Natural killer cell treated with Interleukin-12 subunit alpha and Interleukin-12 subunit beta and Interleukin-15 and Interleukin-18, amount 100 ng/mL, for 72 hours (primary cell): Measurements from ENCODE around the gene SFTPB. TPM values are rescaled to one million over a fixed set of nuclear protein-coding genes. Genes with fewer than 3 reads are reported as not detected.

Source experiments
- ATAC-seq, 2 donors: fragments of 150-1000 bp; cut with Tn5 transposase in 1 of 2; sonication (Bioruptor Pico), chemical (Tn5 transposase) in 1 of 2; 2 replicates each; pipeline ENCODE4 v1.10.0; 2021
- DNase-seq: peaks from one replicate; pipeline ENCODE4 v3.0.0; 2022; ENCODE audit warnings: low spot score
- H3K27ac Mint-ChIP-seq, 2 donors: 1 replicate in 1 of 2; 2 replicates in 1 of 2; pipeline ENCODE4 v1.8.0; 2022; ENCODE audit warnings: mixed read lengths in 2 of 2, mild to moderate bottlenecking in 1 of 2, moderate library complexity in 1 of 2
- H3K27me3 Mint-ChIP-seq, 2 donors: 1 replicate in 1 of 2; 2 replicates in 1 of 2; pipeline ENCODE4 v1.8.0; 2022; ENCODE audit warnings: mixed read lengths in 2 of 2
- H3K36me3 Mint-ChIP-seq: one replicate; pipeline ENCODE4 v1.8.0; 2022; ENCODE audit warnings: mixed read lengths
- H3K4me1 Mint-ChIP-seq, 2 donors: 1 replicate in 1 of 2; 2 replicates in 1 of 2; pipeline ENCODE4 v1.8.0; 2022; ENCODE audit warnings: low read depth in 2 of 2, mixed read lengths in 2 of 2, mild to moderate bottlenecking in 1 of 2
- H3K4me3 Mint-ChIP-seq: one replicate; pipeline ENCODE4 v1.8.0; 2022; ENCODE audit warnings: mixed read lengths
- H3K9me3 Mint-ChIP-seq: 2 replicates; pipeline ENCODE4 v1.8.0; 2022; ENCODE audit warnings: mixed read lengths
- total RNA-seq, 2 donors: library from RNA; stranded (reverse); gene quantifications; one replicate each; pipeline ENCODE4 v1.2.3, GENCODE V29; 2022

SFTPB gene
- total RNA-seq, 2 donors from 2014 or later: not detected

DNA sequence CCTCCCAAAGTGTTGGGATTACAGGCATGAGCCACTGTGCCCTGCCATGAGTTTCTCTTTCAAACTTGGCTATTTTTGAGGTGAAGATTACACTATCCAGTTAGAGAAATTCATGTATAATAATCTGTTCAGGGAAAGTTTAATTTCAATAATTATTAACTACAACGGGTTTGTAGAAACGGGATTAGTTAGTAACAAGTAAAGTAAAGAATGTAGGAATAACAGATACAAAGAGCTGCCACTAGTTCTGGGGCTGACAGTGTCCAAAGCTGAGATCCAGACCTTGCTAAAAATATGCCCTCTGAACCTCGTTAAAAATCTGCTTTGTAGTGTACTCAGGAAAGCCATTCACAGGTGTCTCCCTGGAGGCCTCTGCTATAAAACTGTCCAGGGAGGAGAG is 16.9 kb downstream of the SFTPB start:
- Mint-ChIP-seq H3K4me1 (peaks cover 4 to 8% of the 10 kb centered on the region in 2 donors), H3K27me3 (no peaks in the 10 kb centered on the region), H3K9me3 (no peaks in the 10 kb centered on the region), H3K4me3 (no peak overlapping the region), H3K27ac (no peak overlapping the region), H3K36me3 (peaks cover 36% of the 10 kb centered on the region)
- ATAC-seq: no peak
- no peak for DNase-seq

DNA sequence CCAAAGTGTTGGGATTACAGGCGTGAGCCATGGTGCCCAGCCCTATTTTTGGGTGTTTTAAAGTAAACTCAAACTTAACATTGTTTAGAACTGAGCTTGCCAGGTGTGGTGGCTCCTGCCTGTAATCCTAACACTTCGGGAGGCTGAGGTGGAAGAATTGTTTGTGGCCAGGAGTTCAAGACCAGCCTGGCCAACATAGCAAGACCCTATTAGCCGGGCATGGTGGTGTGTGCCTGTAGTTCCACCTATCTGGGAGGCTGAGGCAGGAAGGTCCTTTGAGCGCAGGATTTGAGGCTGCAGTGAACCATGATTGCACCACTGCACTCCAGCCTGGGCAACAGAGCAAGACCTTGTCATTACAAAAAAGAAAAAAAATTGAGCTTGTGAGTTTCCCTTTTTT is 17.5 kb downstream of the SFTPB start:
- peaks cover 41% of the 10 kb centered on the region for H3K36me3 Mint-ChIP-seq
- H3K27me3 Mint-ChIP-seq: no peaks in the 10 kb centered on the region
- ATAC-seq (no peak), DNase-seq (no peak)
- no peak overlapping the region for H3K27ac Mint-ChIP-seq
- H3K4me1 Mint-ChIP-seq: peaks cover 4 to 5% of the 10 kb centered on the region in 2 donors
- H3K4me3 Mint-ChIP-seq: no peak overlapping the region
- H3K9me3 Mint-ChIP-seq: no peaks in the 10 kb centered on the region

DNA sequence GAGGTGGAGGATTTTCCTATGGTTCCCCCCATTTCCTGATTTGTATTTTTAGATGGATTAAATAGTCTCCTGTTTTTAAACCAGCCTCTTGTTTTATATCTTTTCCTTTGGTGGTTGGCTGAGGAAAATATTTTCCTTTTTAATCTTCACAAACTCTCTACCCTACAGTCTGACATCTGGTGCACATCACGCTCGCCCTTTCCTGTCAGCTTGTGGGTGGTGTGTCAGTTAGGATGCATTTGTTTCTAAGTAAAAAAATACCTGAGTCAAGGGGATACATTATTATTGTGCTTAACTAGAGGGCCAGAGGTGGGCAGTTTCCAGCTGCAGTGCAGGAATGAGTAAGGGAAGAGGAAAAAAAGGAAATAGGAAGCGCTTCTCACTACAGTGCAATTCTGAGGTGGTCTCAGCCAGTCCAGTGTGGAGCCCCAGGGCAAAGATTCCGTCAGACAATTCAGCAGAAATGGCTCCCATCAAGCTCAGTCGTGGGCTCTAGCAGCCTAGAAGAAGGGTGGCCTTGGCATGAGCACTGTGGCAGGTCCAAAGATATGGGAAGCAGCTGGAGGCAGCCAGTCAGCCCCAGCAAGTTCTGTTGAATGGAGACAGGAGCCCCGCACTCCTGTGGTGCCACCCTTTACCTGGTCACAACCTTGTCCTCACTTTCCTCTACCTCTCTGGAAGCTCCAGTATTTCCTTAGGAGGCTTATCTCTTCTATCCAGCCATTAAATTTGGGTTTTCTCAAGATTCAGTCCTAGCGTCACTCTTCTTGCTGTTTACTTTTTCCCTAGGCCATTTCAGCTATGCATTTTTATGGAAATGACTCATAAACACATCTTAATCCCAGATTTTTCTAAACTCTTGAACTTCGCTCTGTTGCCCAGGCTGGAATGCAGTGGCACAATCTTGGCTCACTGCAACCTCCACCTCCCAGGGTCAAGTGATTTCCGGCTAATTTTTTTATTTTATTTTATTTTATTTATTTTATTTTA is 18.5 kb downstream of the SFTPB start:
- no peaks in the 10 kb centered on the region for H3K27me3 Mint-ChIP-seq
- H3K4me1 Mint-ChIP-seq: peaks cover 4 to 5% of the 10 kb centered on the region in 2 donors
- H3K9me3 Mint-ChIP-seq: no peaks in the 10 kb centered on the region
- H3K27ac Mint-ChIP-seq: peak overlapping the region in 1 of 2 donors; percentile 4
- ATAC-seq: no peak
- no peak for DNase-seq
- no peak overlapping the region for H3K4me3 Mint-ChIP-seq
- peaks cover 41% of the 10 kb centered on the region for H3K36me3 Mint-ChIP-seq

DNA sequence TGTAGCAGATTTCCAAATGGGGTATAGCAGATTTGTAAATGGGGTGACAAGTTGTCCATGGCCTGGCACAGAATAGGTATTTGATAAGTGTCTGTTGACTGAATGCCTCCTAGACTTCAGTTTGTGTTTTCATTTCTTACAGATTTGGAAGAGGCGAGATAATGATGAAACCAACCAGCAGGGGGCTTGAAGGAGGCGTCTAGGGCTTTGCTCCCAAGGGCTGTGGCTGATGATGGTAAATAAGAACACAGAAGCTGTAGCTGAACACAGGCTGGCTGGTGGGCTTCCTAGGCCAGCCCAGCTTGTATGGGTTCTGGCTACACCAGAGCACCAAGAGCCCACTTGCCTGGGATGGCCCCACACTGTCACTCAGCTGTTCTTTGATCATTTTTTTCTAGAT is 19.4 kb downstream of the SFTPB start:
- H3K27me3 Mint-ChIP-seq: no peaks in the 10 kb centered on the region
- H3K36me3 Mint-ChIP-seq: peaks cover 37% of the 10 kb centered on the region
- DNase-seq (no peak), ATAC-seq (no peak)
- no peak overlapping the region for H3K4me3 Mint-ChIP-seq
- no peaks in the 10 kb centered on the region for H3K9me3 Mint-ChIP-seq
- H3K4me1 Mint-ChIP-seq: peaks cover 4 to 5% of the 10 kb centered on the region in 2 donors
- peak overlapping the region in 1 of 2 donors; percentile 4 for H3K27ac Mint-ChIP-seq

DNA sequence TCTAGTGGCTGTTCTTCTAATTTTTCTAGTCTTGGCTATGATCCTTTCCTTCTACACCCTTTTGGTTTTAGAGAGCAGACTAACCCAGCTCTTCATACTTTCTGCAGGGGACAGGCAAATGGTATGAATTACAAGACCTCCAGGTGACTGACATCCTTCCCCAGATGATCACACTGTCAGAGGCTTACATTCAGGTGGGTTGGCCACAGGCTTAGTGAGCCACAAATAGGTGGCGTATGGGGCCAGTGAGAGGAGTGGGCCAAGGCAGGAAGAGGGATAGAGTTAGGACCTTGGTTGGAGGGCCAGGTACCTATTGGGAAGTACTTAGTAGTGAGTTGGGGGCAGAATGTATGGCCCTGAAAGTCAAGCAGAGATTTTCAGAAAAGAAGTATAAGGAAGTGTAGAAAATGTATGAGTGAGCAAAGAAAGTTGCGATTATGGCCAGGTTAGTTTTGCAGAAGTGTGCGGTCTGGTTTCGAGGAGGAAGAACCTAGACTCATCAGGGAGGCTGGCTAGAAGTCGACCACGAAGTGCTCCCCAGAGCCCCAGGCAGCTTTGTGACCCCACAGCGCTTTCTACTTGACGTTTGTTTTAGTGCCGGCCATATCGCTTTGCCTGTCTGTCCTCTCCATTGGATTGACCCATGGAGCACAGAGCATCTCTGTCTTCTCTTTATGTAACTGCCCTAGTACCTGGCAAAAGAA is 20.0 kb downstream of the SFTPB start:
- no peak for ATAC-seq
- DNase-seq: no peak
- no peaks in the 10 kb centered on the region for H3K9me3 Mint-ChIP-seq
- H3K4me3 Mint-ChIP-seq: no peak overlapping the region
- H3K4me1 Mint-ChIP-seq: peaks cover 4 to 5% of the 10 kb centered on the region in 2 donors
- H3K27ac Mint-ChIP-seq: peak overlapping the region in 1 of 2 donors; percentile 4
- peaks cover 32% of the 10 kb centered on the region for H3K36me3 Mint-ChIP-seq
- H3K27me3 Mint-ChIP-seq: no peaks in the 10 kb centered on the region

DNA sequence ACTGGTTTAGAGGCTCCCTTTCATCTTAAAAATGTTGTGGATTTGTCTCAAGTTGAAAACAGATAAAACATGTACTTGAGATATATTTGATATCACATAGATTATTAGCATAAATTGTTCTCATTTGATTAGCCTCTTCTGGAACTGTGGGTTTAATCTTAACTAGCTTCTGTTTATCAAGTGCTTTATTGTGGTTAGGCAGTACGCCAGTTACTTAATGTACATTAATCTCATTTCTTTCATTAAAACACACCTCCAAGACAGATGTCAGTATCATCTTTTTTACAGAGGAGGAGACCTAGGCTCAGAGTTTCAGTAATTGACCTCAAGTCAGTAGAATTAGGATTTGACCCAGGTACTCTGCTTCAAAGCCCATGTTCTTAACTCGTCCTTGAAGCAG is 21.8 kb downstream of the SFTPB start:
- ATAC-seq: no peak
- no peak overlapping the region for H3K4me3 Mint-ChIP-seq
- no peak overlapping the region for H3K27ac Mint-ChIP-seq
- DNase-seq: no peak
- H3K36me3 Mint-ChIP-seq: peaks cover 45% of the 10 kb centered on the region
- no peaks in the 10 kb centered on the region for H3K9me3 Mint-ChIP-seq
- H3K4me1 Mint-ChIP-seq: peaks cover 5 to 11% of the 10 kb centered on the region in 2 donors
- H3K27me3 Mint-ChIP-seq: no peaks in the 10 kb centered on the region

DNA sequence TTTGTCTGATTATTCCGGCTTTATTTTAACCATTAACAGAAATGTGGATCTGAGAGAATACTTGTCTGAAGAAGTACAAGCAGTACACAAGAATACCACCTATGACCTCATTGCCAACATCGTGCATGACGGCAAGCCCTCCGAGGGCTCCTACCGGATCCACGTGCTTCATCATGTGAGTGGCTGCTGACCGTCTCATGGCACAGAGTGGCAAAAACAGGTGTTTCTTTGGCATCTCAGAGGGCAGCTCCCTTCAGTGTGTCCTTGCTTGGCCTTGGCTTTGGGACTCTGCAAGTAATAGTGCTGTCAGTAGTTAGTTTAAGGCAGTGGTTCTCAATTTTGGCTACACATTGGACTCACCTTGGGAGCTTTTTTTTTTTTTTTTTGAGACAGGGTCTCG is 23.1 kb downstream of the SFTPB start:
- DNase-seq (no peak), ATAC-seq (no peak)
- no peaks in the 10 kb centered on the region for H3K27me3 Mint-ChIP-seq
- H3K9me3 Mint-ChIP-seq: no peaks in the 10 kb centered on the region
- peaks cover 5 to 11% of the 10 kb centered on the region in 2 donors for H3K4me1 Mint-ChIP-seq
- no peak overlapping the region for H3K27ac Mint-ChIP-seq
- peaks cover 50% of the 10 kb centered on the region for H3K36me3 Mint-ChIP-seq
- no peak overlapping the region for H3K4me3 Mint-ChIP-seq

DNA sequence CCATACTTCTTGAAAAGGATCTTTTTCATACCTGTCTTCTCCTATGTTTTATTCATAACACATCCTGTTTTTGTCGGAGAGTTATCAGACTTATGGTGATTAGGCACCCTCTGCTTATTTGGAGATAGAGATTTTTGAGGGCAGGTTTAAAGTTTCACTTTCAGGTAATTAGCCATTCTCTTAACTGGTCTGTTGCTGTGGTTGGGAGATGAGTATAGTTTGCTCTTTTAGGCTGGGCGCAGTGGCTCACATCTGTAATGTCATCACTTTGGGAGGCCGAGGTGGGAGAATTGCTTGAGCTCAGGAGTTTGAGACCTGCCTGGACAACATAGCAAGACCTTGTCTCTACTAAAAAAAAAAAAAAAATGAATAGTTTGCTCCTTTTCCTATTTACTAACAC is 25.3 kb downstream of the SFTPB start:
- peak in 1 of 2 donors; percentile 70 for ATAC-seq
- Mint-ChIP-seq H3K4me1 (peaks cover under 1 to 8% of the 10 kb centered on the region in 2 donors), H3K4me3 (no peak overlapping the region)

DNA sequence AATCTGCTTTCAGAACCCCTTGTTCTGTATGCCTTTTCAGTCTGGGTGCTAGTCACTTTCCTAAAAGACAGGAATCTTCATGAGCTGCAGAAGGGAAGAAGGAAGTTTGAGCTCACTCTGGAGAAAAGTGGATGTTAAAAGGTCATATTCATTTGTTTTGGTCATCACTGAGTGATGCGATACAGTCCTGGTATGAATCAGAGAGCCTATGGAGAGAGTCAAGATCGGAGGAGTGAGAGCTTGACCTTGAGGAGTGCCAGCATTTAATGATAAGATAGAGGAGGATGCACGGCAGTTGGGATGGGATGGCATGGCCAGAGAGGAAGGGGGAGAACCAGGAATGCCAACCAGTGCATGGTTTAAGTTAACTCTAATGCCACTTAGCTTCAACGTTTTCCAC is 32.4 kb downstream of the SFTPB start:
- ATAC-seq: no peak
- Mint-ChIP-seq H3K4me1 (peaks cover 8 to 19% of the 10 kb centered on the region in 2 donors), H3K27me3 (no peaks in the 10 kb centered on the region), H3K4me3 (no peak overlapping the region), H3K36me3 (peaks cover 29% of the 10 kb centered on the region), H3K9me3 (no peaks in the 10 kb centered on the region), H3K27ac (no peak overlapping the region)
- no peak for DNase-seq

More for the DNA sequence above, 25.3 kb downstream of the SFTPB start:
- DNase-seq: no peak
- Mint-ChIP-seq H3K9me3 (no peaks in the 10 kb centered on the region), H3K36me3 (peaks cover 31% of the 10 kb centered on the region), H3K27ac (peak overlapping the region in 1 of 2 donors; percentile 32), H3K27me3 (no peaks in the 10 kb centered on the region)

DNA sequence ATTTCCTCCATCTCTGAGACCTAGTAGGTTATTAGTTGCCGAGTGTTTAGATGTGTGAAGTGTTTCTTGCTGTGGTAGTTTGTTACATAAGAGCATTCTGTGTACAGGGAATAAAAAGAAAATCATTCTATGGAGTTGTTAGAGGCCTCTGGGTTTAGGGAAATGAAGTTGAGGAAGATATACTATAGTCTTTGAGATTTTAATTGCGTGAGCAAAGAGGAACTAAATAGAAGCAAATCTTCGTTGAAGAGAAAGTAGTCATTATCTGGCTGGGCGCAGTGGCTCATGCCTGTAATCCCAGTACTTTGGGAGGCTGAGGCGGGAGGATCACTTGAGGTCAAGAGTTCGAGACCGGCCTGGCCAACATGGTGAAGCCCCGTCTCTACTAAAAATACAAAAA is 33.0 kb downstream of the SFTPB start:
- H3K4me3 Mint-ChIP-seq: no peak overlapping the region
- no peaks in the 10 kb centered on the region for H3K9me3 Mint-ChIP-seq
- H3K27me3 Mint-ChIP-seq: no peaks in the 10 kb centered on the region
- peaks cover 8 to 19% of the 10 kb centered on the region in 2 donors for H3K4me1 Mint-ChIP-seq
- no peak for DNase-seq
- H3K36me3 Mint-ChIP-seq: peaks cover 29% of the 10 kb centered on the region
- no peak for ATAC-seq
- H3K27ac Mint-ChIP-seq: peak overlapping the region; percentile 2 to 32

DNA sequence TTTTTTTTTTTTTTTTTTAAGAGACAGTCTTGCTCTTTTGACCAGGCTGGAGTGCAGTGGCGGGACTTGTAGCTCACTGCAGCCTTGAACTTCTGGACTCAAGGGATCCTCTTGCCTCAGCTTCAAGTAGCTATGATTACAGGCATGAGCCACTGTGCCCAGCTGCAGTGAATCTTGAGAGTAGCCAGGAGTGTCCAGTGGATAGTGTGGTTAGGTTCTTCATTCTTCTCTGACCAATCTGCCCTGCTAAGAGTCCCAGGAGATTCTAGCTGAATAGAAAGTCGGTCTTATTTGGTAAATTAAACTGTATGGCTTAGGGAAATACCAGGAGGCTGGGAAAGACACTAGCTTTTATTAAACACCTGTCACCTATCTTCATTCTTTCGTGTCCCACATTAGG is 36.7 kb downstream of the SFTPB start:
- no peaks in the 10 kb centered on the region for H3K27me3 Mint-ChIP-seq
- no peak for DNase-seq
- H3K27ac Mint-ChIP-seq: no peak overlapping the region
- no peak overlapping the region for H3K4me3 Mint-ChIP-seq
- no peak for ATAC-seq
- H3K36me3 Mint-ChIP-seq: peaks cover 29% of the 10 kb centered on the region
- H3K4me1 Mint-ChIP-seq: peaks cover 20 to 21% of the 10 kb centered on the region in 2 donors
- H3K9me3 Mint-ChIP-seq: no peaks in the 10 kb centered on the region

DNA sequence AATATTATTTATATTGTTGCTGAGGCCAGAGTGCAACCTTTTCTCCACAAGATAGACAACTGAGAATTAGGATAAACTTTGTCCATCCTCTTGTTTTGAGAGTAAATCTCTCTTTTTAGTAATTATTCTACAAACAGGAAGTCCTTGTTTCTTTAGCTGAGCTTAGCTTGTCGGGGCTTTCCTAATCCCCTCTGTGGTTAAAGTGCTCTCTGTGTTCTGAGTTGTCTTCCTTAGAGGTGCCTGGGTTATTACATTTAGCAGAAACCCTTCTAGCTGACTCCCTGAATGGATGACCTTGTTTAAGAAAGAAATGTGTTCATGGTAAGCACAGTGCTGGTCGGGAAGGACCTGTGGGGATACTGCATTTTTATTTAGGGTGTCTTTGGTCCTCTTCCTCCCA is 39.3 kb downstream of the SFTPB start:
- Mint-ChIP-seq H3K36me3 (peaks cover 30% of the 10 kb centered on the region), H3K4me1 (peaks cover 13 to 15% of the 10 kb centered on the region in 2 donors), H3K27ac (peak overlapping the region; percentile 71 to 86), H3K27me3 (no peaks in the 10 kb centered on the region), H3K4me3 (peak overlapping the region; percentile 55), H3K9me3 (no peaks in the 10 kb centered on the region)
- peak; percentile 83 to 93 for ATAC-seq
- no peak for DNase-seq

DNA sequence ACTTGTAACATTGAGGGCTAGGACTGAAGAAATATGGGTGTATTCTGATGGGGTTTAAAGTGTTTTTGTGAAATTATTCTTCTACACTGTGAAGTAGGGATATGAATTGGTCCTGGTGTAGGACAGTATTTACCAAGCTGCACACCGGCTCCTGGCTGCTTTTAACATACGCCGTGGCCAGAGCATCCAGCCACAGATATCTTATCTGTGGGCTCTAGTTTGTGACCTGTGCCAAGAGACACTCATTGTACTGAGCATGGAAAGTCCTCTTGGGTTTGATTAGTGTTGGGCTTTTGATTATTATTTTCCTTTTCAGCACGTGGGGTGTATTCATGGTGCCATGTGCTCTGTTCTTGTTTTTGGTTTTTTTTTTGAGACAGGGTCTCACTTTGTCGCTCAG is 44.0 kb downstream of the SFTPB start:
- H3K4me1 Mint-ChIP-seq: peaks cover 8 to 13% of the 10 kb centered on the region in 2 donors
- no peak overlapping the region for H3K4me3 Mint-ChIP-seq
- no peak for DNase-seq
- no peaks in the 10 kb centered on the region for H3K9me3 Mint-ChIP-seq
- ATAC-seq: no peak
- H3K27ac Mint-ChIP-seq: peak overlapping the region in 1 of 2 donors; percentile 21
- H3K27me3 Mint-ChIP-seq: no peaks in the 10 kb centered on the region
- peaks cover 40% of the 10 kb centered on the region for H3K36me3 Mint-ChIP-seq

DNA sequence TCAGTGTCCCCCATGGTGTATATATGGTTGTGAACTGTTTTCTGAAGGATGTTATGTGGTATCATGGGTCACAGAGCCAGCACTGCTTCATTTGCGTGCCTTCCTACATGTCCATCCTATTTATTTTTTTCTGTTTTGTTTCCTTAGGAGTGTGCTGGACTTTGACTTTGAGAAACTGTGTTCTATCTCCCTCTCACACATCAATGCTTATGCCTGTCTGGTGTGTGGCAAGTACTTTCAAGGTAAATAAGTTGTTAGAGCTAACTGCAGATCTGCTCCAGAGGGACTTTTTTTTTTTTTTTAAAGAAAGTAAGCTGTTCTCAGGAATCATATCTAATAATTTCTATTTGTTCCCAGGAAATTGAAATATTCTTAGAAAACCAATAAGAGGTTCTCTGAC is 46.7 kb downstream of the SFTPB start:
- Mint-ChIP-seq H3K27ac (no peak overlapping the region), H3K27me3 (no peaks in the 10 kb centered on the region), H3K9me3 (no peaks in the 10 kb centered on the region), H3K4me1 (peaks cover 12 to 13% of the 10 kb centered on the region in 2 donors), H3K36me3 (peaks cover 38% of the 10 kb centered on the region), H3K4me3 (no peak overlapping the region)
- ATAC-seq: no peak
- no peak for DNase-seq
